Duodenal mucosa (tissue), 2 donors: ENCODE data around the gene MYOD1.
A peak's percentile ranks its signal among the peaks of the same experiment; 100 is the strongest.

Source experiments
- H3K27ac ChIP-seq: one replicate; pipeline ENCODE4 v1.7.0; 2013; ENCODE audit warnings: low read depth, low read length
- H3K27me3 ChIP-seq, 2 donors: one replicate each; pipeline ENCODE4 v1.7.0; 2013; ENCODE audit warnings: low read length in 2 of 2, control low read depth in 1 of 2; ENCODE audit not compliant: insufficient read depth in 2 of 2, control insufficient read depth in 1 of 2
- H3K36me3 ChIP-seq, 2 donors: one replicate each; pipeline ENCODE4 v1.7.0; 2013; ENCODE audit warnings: low read length in 2 of 2, control low read depth in 1 of 2; ENCODE audit not compliant: insufficient read depth in 2 of 2, control insufficient read depth in 1 of 2
- H3K4me1 ChIP-seq, 2 donors: one replicate each; pipeline ENCODE4 v1.7.0; 2013; ENCODE audit warnings: low read length in 2 of 2, control low read depth in 1 of 2; ENCODE audit not compliant: insufficient read depth in 2 of 2, control insufficient read depth in 1 of 2
- H3K4me3 ChIP-seq, 2 donors: one replicate each; pipeline ENCODE4 v1.7.0; 2013; ENCODE audit warnings: low read length in 2 of 2, low read depth in 1 of 2
- H3K9ac ChIP-seq, 2 donors: one replicate each; pipeline ENCODE4 v1.7.0; 2013; ENCODE audit warnings: low read length in 2 of 2, low read depth in 1 of 2
- H3K9me3 ChIP-seq, 2 donors: one replicate each; pipeline ENCODE4 v1.7.0; 2013; ENCODE audit warnings: low read length in 2 of 2, control low read depth in 1 of 2; ENCODE audit not compliant: control insufficient read depth in 1 of 2

The MYOD1 gene

GRCh38 chr11:17734418-17734911 is 15.1 kb downstream of the MYOD1 start, which contains the start of gene KCNC1:
Gene KCNC1, plus strand, starts transcription at chr11:17734781. Its CDS starts 1,222 bp downstream, at chr11:17736003.
- Histone ChIP-seq H3K27me3 (peaks cover 43 to 55% of the 10 kb centered on the region in 2 donors), H3K9ac (no peak within 1 kb of the TSS), H3K9me3 (no peaks in the 10 kb centered on the region), H3K27ac (no peak within 1 kb of the TSS), H3K4me3 (peak within 1 kb of the TSS; percentile 21 to 35), H3K36me3 (no peaks in the 10 kb centered on the region), H3K4me1 (peaks cover 4 to 9% of the 10 kb centered on the region in 2 donors)

GRCh38 chr11:17734986-17735817 is 15.8 kb downstream of the MYOD1 start:
- no peak overlapping the region for H3K9ac ChIP-seq
- H3K27ac ChIP-seq: no peak overlapping the region
- H3K27me3 ChIP-seq: peaks cover 46 to 58% of the 10 kb centered on the region in 2 donors

GRCh38 chr11:17735818-17736578 is 16.6 kb downstream of the MYOD1 start:
- H3K36me3 ChIP-seq: no peaks in the 10 kb centered on the region
- no peak overlapping the region for H3K9ac ChIP-seq
- no peaks in the 10 kb centered on the region for H3K9me3 ChIP-seq
- H3K27me3 ChIP-seq: peaks cover 44 to 55% of the 10 kb centered on the region in 2 donors
- no peak overlapping the region for H3K27ac ChIP-seq
- H3K4me1 ChIP-seq: peaks cover 4 to 9% of the 10 kb centered on the region in 2 donors
- H3K4me3 ChIP-seq: no peak overlapping the region

More at GRCh38 chr11:17734986-17735817, 15.8 kb downstream of the MYOD1 start:
- no peaks in the 10 kb centered on the region for H3K36me3 ChIP-seq
- peak overlapping the region in 1 of 2 donors; percentile 21 for H3K4me3 ChIP-seq
- no peaks in the 10 kb centered on the region for H3K9me3 ChIP-seq
- H3K4me1 ChIP-seq: peaks cover 4 to 9% of the 10 kb centered on the region in 2 donors

- Histone ChIP-seq H3K27ac (no peak overlapping the region), H3K4me1 (peaks cover 4 to 9% of the 10 kb centered on the region in 2 donors), H3K9me3 (no peaks in the 10 kb centered on the region), H3K27me3 (peaks cover 44 to 55% of the 10 kb centered on the region in 2 donors), H3K9ac (no peak overlapping the region), H3K4me3 (no peak overlapping the region), H3K36me3 (no peaks in the 10 kb centered on the region)
Measured at GRCh38 chr11:17736579-17736893, 17.2 kb downstream of the MYOD1 start.

- Histone ChIP-seq H3K27ac (no peak overlapping the region), H3K27me3 (peaks cover 42 to 52% of the 10 kb centered on the region in 2 donors), H3K9me3 (no peaks in the 10 kb centered on the region), H3K4me1 (peaks cover 4 to 9% of the 10 kb centered on the region in 2 donors), H3K4me3 (no peak overlapping the region), H3K36me3 (no peaks in the 10 kb centered on the region), H3K9ac (no peak overlapping the region)
Measured at GRCh38 chr11:17736930-17737817, 17.8 kb downstream of the MYOD1 start.

GRCh38 chr11:17738151-17738973 is 19.0 kb downstream of the MYOD1 start:
- no peak overlapping the region for H3K27ac ChIP-seq
- peaks cover 35 to 41% of the 10 kb centered on the region in 2 donors for H3K27me3 ChIP-seq

GRCh38 chr11:17739945-17740338 is 20.6 kb downstream of the MYOD1 start:
- Histone ChIP-seq H3K36me3 (no peaks in the 10 kb centered on the region), H3K27ac (no peak overlapping the region), H3K9me3 (no peaks in the 10 kb centered on the region), H3K4me3 (no peak overlapping the region), H3K9ac (no peak overlapping the region), H3K27me3 (peaks cover 25 to 34% of the 10 kb centered on the region in 2 donors), H3K4me1 (no peaks in the 10 kb centered on the region)

More at GRCh38 chr11:17738151-17738973, 19.0 kb downstream of the MYOD1 start:
- Histone ChIP-seq H3K4me1 (peaks cover 4 to 9% of the 10 kb centered on the region in 2 donors), H3K9ac (no peak overlapping the region), H3K36me3 (no peaks in the 10 kb centered on the region), H3K4me3 (no peak overlapping the region), H3K9me3 (no peaks in the 10 kb centered on the region)

- peaks cover 25 to 34% of the 10 kb centered on the region in 2 donors for H3K27me3 ChIP-seq
- H3K4me1 ChIP-seq: no peaks in the 10 kb centered on the region
- H3K9me3 ChIP-seq: no peaks in the 10 kb centered on the region
Measured at GRCh38 chr11:17740649-17741235, 21.4 kb downstream of the MYOD1 start.

GRCh38 chr11:17741487-17741886 is 22.1 kb downstream of the MYOD1 start:
- H3K9ac ChIP-seq: no peak overlapping the region
- H3K9me3 ChIP-seq: no peaks in the 10 kb centered on the region
- H3K36me3 ChIP-seq: no peaks in the 10 kb centered on the region
- no peak overlapping the region for H3K27ac ChIP-seq
- H3K4me3 ChIP-seq: no peak overlapping the region
- H3K27me3 ChIP-seq: peaks cover 21 to 28% of the 10 kb centered on the region in 2 donors
- no peaks in the 10 kb centered on the region for H3K4me1 ChIP-seq

More at GRCh38 chr11:17740649-17741235, 21.4 kb downstream of the MYOD1 start:
- H3K9ac ChIP-seq: no peak overlapping the region
- H3K4me3 ChIP-seq: no peak overlapping the region
- H3K27ac ChIP-seq: no peak overlapping the region
- H3K36me3 ChIP-seq: no peaks in the 10 kb centered on the region
